Dedifferentiated amniotic fluid mesenchymal stem cell (primary cell): Measurements from ENCODE around the gene FBN2.
"Not testable (repeated sequence)": the region's sequence is repeated elsewhere in the genome, so short reads cannot be mapped to it uniquely, and the experiment has no call there.

ENCODE experiments used
- DNase-seq: peaks from one replicate; pipeline ENCODE4 v3.0.0-alpha.2; 2016; ENCODE audit errors: extremely low spot score

FBN2 gene

DNA sequence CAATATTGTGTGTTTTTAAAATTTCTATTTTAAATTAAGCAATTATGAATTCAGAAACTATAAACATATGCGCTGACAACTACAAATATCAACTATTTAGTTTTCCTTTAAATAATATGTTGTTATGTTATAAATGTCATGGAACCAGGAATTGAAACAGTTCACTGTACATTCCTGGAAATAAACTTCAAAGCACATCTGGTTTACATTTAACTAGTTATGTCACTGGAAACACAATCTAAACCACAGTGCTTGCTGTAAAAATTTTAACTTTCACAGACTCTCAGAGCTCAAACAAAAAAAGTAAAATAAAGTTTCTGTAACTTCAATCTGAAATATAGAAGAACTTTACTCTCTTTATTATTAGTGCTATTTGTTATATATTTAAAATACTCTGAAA lies 179.2 kb downstream of the FBN2 start:
- peak; percentile 38 for DNase-seq

DNA sequence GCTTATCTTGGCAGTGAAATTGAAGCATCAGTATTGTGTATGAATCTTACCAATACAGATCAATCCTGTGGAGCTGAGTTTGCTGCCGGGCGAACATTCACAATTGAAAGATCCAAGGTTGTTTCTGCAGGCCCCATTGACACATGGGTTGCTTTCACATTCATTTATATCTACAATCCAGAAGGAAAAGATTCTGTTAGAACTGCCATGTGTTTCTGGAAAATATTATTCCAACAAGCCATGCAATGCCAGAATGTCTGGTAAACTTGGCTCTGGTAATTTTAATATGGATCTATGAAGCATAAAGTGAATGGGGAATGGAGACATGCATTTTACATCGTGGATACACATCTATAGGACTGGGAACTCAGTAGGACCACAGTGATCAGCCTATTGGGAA lies 180.8 kb downstream of the FBN2 start:
- no peak for DNase-seq

DNA sequence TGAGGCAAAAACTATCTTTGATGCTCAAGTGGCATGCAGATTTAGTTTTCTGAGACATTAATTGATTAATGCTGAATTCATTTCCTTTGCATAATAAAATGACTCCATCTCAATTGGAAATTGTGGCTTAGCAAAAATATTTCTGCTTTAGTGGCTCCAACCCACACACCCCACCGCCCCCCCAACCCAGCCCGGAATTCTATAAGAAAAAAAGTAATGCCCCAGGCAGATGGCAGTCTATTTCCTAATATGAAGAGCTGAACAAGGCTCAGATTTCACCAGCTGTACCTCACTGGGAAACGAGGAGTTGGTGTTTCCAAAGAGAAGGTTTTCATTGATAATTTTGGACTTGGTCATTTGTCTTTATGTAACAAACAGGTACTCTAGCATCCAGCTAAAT lies 182.1 kb downstream of the FBN2 start:
- DNase-seq: no peak

DNA sequence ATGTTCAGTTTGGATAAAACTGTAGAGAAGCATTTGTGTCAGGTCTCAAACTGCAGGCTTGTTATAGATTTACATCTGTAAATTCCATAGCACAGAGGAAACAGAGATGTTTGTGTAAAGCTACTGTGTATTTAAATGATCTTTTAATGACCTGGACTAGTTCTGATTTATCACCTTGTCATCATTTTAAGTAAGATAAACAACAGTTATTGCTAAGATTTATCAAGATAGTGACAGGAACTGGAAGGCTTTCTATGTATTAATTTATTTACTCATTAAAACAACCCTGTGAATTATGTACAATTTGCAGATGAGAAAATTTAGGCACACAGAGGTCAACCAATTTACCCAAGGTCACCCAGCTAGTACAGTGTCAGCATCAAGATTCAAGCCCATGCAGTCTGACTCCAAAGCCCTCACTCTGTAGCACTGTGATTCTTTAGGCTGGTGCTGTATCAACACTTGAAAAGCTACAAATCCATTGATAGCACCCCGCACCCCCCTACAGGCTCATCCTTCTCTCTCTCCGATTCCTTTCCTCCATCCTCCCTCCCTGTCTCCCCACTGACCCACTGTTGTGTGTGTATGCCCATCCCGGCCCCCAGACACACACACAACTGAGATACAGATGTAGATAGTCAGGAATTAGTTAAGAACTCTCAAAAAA lies 184.5 kb downstream of the FBN2 start:
- no peak for DNase-seq

GRCh38 chr5:128350705-128351104 lies 187.3 kb downstream of the FBN2 start:
- no peak for DNase-seq

DNA sequence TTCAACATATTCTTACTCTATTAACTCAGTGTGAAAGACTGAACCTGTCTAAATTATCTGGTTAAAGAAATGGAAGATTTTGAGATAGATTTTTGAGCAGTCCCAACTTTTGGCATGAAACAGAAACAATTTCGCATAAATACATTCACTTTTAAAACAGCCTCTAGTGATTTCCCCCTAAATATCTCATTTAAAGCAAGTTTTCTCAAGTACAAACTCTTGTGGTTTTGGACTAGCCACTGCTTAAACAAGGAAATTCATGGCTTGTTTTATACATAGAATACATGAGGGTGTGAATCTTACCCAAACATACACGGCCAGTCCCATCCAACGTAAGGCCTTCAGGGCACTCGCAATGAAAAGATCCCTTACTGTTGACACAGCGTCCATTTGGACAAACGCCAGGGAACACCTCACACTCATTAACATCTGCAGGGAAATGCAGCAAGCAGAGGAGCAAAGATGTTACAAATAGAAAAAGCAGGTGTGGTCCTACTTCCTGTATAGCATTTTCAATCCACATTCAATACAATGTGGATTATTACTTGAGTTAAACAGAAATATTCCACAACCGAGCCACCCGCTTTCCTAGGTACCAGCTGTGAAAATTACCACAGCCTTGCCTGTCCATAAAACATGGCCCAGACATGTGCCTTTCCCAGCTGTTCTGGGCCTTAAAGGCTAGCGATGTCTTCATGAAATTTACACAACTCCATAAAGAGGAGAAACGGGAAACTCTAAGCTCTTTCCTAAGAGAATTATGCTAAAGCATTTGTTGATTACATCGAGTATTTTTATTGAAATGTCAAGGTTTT lies 188.8 kb downstream of the FBN2 start:
- no peak for DNase-seq

- DNase-seq: no peak
Measured at GRCh38 chr5:128346038-128346437, 192.0 kb downstream of the FBN2 start.

DNA sequence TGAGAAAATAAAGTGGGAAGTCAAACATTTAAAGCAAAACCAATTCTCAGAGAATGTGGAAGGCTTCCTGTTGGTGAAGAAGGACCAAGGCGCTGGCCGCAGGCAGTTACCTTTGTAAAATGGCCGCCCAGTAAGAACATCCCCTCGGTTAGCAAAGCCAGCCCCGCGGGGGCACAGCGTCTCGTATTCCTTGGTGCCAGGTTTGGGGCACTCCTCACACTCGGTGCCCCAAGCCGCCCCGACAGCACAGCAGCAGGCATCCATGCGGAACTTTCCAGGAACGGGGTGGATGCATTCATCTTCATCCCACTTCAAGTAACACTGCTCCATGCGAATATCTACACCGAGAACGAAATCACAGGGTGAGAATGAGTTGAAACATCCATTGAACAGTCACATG lies 192.8 kb downstream of the FBN2 start:
- no peak for DNase-seq

- DNase-seq: no peak
Measured at GRCh38 chr5:128343168-128343567, 194.9 kb downstream of the FBN2 start.

GRCh38 chr5:128341056-128341455 lies 197.0 kb downstream of the FBN2 start:
- DNase-seq: no peak

DNA sequence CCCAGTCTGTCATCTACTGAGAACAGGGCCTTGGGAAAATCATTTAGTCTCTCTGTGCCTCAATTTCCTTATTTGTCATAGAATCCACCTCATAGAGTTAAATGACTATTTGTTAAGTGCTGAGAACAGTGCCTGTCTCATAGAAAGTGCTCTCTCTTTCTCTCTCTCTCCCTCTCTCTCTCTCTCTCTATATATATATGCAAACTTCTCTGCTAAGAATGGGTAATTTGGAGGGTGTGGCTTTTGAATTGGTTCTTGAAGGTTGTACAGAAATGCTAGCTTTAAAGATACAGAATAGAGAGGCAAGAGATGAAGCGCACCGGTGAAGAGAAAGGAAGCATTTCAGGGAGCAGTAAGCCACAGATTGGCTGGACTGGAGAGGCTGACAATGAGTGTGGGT lies 197.4 kb downstream of the FBN2 start:
- no peak for DNase-seq

- no peak for DNase-seq
Measured at GRCh38 chr5:128339585-128339984, 198.5 kb downstream of the FBN2 start.

- DNase-seq: no peak
Measured at GRCh38 chr5:128338649-128339048, 199.4 kb downstream of the FBN2 start.

- DNase-seq: no peak
Measured at GRCh38 chr5:128335339-128335738, 202.7 kb downstream of the FBN2 start.

DNA sequence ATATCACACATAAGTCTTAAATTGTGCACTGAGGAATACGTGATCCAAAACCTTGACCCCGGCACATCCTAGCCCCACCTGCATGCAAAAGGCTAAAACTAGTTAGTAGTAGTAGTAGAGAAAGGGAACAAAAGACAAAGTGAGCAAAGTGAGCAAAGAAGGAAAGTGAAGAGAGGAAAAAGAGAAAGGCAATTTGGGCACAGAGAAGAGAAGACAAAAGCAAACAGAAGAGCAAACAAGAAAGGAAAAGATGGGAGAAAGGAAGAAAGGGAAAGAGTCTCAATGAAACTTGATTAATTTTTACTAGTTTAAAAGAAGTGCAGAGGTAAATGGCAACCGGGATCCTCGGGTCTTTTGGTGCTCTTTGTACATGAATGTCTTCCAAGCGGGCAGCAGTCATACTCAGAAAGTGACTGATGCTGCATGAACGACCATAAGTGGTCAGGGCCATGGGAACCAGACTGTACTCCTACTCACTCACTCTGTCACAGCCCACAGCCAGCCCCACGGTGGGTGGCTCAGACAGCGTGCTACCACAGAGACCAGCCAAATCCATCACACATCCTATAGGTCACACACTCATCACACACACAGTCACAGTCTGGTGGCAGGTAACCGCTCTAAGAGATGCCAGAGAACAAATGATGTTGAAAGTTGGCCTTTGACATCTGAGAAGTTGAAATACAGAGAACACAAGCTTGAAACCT lies 203.9 kb downstream of the FBN2 start:
- no peak for DNase-seq

- no peak for DNase-seq
Measured at GRCh38 chr5:128331261-128331660, 206.8 kb downstream of the FBN2 start.

GRCh38 chr5:128329386-128329939 lies 208.6 kb downstream of the FBN2 start:
- no peak for DNase-seq

DNA sequence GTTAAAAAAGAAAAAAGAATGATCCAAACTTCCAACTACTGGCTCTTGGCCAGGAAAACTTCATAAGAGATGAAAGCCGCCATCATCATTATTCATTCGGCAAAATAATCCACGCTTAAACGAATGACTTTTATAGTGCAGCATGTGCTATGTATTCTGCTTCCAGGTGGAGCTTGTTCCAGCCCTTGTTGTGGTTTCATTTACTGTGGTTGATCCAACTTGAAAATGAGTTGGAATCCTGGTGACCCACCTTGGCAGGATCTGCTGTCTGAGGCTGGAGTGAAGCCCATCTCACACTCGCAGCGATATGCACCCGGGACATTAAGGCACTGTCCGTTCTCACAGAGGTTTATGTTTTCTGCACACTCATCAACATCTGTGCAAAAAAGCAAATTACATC lies 209.6 kb downstream of the FBN2 start:
- DNase-seq: no peak

GRCh38 chr5:128328007-128328406 lies 210.0 kb downstream of the FBN2 start:
- DNase-seq: no peak

GRCh38 chr5:128321418-128321817 lies 216.6 kb downstream of the FBN2 start:
- DNase-seq: not testable (repeated sequence)

GRCh38 chr5:128318691-128319090 lies 219.4 kb downstream of the FBN2 start:
- no peak for DNase-seq

- DNase-seq: no peak
Measured at GRCh38 chr5:128317481-128317880, 220.6 kb downstream of the FBN2 start.

DNA sequence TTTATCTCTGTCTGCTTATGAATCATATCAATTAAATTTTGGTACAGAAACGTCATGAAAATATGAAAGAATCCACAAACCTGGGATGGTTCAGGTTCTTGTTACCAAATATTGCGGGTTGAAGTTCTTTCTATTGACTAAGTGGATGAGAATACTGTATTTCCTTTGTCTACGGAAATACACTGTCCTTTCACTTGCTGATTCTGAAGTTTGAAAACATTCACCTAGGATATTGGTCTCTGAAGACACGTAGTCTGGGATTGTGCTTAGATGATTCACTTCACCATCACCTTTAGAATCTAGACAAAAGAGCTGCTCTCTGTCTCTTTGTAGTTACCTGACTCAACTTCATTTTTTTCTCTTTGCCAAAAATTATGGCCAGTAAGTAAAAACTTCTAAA lies 222.4 kb downstream of the FBN2 start:
- no peak for DNase-seq
